GM12864 (cell line): ENCODE data around the gene THADA.

Experiments
- DNase-seq: peaks from one replicate; pipeline ENCODE4 v3.0.0-alpha.2; 2011; ENCODE audit warnings: low read depth
- H3K4me3 ChIP-seq: 2 replicates; pipeline ENCODE4 v1.5.1; 2011; ENCODE audit warnings: mild to moderate bottlenecking, low read depth, low read length, control low read depth
- TF ChIP-seq, protein P1 (sequence below): IDR thresholded peaks from 2 replicates; pipeline ENCODE4 v1.5.1; 2011; ENCODE audit warnings: low read depth, mild to moderate bottlenecking, moderate library complexity, low read length, control low read depth, inconsistent platforms; ENCODE audit errors: missing control alignments

The THADA gene

DNA sequence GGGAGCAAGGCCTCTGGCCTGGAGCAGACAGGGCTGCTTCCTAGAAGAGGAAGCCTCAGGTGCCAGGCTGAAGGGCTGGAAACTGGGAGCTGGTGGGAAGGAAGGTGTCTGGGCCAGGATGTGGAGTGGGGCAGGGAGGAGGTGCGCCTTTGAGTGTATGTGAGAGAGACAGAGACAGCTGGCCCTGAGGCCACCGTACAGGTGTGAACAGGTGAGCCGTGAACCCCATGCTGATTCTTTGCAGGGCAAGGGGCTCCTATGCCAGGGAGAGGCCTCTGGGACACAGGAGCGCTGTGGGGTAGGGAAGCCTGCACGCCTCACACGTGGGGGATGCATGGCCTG is 385.7 kb downstream of the THADA start:
- no peak for DNase-seq
- no peak overlapping the region for H3K4me3 ChIP-seq
- TF ChIP-seq, protein P1, sequence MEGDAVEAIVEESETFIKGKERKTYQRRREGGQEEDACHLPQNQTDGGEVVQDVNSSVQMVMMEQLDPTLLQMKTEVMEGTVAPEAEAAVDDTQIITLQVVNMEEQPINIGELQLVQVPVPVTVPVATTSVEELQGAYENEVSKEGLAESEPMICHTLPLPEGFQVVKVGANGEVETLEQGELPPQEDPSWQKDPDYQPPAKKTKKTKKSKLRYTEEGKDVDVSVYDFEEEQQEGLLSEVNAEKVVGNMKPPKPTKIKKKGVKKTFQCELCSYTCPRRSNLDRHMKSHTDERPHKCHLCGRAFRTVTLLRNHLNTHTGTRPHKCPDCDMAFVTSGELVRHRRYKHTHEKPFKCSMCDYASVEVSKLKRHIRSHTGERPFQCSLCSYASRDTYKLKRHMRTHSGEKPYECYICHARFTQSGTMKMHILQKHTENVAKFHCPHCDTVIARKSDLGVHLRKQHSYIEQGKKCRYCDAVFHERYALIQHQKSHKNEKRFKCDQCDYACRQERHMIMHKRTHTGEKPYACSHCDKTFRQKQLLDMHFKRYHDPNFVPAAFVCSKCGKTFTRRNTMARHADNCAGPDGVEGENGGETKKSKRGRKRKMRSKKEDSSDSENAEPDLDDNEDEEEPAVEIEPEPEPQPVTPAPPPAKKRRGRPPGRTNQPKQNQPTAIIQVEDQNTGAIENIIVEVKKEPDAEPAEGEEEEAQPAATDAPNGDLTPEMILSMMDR = no peak

DNA sequence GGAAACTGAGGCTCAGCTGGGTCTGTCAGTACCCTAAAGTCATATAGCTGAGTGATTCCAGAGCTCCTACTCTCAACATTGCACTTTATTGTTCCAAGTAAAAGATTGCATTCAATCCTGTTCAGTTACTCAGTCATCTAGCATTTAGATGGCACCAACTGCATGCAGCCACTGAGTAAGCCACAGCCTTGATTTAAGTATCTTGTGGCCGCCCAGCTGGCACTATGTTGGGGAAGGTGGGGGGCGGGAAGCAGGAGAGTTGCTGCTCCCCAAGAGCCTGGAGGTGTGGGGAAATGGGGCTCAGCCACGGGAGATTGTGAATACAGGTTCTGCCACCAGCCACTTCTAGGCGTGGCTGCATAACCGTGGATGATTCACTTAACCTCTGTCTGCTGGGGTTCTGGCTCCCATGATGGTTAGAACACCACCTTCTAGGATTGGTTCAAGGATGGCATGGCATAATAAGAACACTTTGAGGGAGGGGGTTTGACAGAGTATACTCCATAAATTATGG is 386.6 kb downstream of the THADA start:
- DNase-seq = no peak
- TF ChIP-seq, protein P1 = no peak
- H3K4me3 ChIP-seq = no peak overlapping the region

DNA sequence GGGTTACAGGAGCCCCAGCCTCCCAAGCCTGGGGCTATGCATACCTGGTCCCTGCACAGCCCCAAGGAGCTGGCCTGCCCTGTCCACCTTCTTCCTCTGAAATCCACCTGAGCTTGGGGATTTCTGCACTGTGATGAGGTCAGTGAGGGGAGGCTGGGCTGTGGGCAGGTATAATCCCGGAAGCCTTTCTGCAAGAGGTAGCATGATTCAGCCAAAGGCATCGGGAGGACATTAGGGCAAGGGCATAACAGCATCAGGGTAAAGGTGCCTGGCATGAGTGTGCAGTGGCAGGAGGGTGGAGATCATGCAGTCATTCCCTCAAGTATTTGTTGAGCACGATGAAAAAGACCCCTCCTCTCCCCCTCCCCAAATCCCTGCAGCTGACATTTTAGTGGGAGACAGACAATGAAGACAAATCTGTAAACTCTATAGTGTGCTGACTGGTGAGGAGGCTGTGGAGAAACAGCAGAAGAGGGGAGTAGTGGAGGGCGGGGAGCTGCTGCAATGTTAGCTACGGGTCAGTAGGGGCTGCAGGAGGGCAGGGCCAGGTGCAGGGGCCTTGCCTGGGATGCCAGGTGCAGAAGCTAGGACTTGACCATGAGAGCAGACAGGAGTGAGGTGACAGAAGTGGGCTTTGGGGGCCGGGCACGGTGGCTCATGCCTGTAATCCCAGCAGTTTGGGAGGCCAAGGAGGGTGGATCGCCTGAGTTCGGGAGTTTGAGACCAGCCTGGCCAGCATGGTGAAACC is 388.1 kb downstream of the THADA start:
- H3K4me3 ChIP-seq = no peak overlapping the region
- TF ChIP-seq, protein P1 = no peak
- no peak for DNase-seq

DNA sequence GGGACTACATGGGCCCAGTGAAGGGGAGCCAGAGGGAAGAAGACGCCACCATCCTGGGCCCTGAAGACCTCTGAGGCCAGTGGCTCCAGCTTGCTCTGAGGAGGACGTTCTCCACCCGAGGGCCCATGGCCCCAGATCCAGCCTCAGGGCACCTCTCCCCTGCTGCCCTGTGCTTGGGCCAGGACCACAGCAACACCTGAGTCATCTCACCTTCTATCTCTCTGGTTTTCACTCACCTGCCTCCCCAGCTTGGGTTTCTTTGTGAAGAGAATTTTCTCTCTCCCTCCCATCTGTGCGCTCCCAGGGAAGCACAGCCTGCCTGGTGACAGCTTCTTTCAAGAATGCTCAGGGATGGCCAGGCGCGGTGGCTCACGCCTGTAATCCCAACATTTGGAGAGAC is 389.2 kb downstream of the THADA start:
- TF ChIP-seq, protein P1 = no peak
- no peak for DNase-seq
- no peak overlapping the region for H3K4me3 ChIP-seq

DNA sequence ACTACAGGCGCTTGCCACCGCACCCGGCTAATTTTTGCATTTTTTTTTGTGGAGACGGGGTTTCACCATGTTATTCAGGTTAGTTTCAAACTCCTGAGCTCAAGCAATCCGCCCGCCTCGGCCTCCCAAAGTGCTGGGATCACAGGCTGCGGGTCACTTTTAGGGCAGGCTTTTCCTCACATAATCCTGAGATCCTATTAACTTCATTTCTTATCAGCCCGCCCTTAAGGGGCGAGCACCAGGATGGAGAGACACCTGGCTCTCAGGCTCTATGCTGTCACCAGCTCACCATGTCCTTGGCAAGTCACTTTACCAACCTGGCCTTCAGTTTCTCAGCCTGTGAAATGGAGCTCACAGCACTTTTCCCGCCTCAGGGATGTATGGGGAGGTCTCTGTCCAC is 392.5 kb downstream of the THADA start:
- TF ChIP-seq, protein P1 = no peak
- no peak overlapping the region for H3K4me3 ChIP-seq
- DNase-seq = no peak

DNA sequence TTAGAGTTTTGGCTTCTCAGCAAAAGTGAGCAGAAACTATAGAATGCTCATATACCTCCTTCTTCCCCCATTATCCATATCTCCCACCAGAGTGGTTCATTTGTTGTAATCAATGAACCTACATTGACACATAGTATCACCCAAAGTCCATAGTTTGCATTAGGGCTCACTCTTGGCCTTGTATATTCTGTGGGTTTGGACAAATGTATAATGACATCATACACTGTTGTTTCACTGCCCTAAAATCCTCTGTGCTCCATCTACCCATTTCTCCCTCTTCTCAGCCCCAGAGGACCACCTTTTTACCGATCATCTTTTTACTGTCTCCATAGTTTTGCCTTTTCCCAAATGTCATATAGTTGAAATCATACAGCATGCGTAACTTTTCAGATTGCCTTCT is 393.5 kb downstream of the THADA start:
- no peak for DNase-seq
- TF ChIP-seq, protein P1 = no peak
- no peak overlapping the region for H3K4me3 ChIP-seq

DNA sequence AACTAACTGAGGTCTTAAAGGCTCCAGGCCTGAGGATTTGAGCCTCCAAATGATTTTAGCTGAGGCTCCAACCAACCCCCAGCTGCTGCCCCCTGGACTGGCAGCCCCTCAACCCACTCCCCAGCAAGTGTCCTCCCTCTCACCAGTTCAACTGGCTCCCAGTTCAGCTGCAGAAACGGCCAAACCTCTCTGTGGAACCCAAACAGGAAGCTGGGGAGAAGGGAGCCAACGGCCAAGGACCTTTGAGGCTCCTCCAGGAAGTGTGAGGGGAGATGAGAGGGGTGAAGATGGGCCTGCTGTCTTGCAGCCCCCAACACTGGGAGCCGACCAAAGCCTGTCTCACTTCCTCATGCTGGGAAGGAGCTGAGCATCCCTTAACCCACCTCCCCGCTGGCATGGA is 394.3 kb downstream of the THADA start:
- no peak overlapping the region for H3K4me3 ChIP-seq
- DNase-seq = no peak
- TF ChIP-seq, protein P1 = no peak
